SK-N-SH treated with all-trans-retinoic acid at 6 μM for 48 hours (cell line): ENCODE results near the gene DDX1.

Source experiments
- ATAC-seq: fragments of 200-7000 bp; cut with Tn5 transposase; 3 replicates; pipeline ENCODE4 v1.9.1; 2020; ENCODE audit warnings: mild to moderate bottlenecking, moderate library complexity
- ARNTL ChIP-seq: fragments of 450-650 bp; formaldehyde crosslinking; IDR thresholded peaks from 2 replicates; pipeline ENCODE4 v1.5.0; 2020; ENCODE audit warnings: low read depth, mild to moderate bottlenecking, moderate library complexity, borderline replicate concordance
- BACH2 ChIP-seq: fragments of 250-450 bp; sonication (Bioruptor Pico); IDR thresholded peaks from 2 replicates; pipeline ENCODE4 v1.9.0; 2021; ENCODE audit warnings: mild to moderate bottlenecking, borderline replicate concordance
- CREB5 ChIP-seq: fragments of 250-450 bp; sonication (Bioruptor Pico); IDR thresholded peaks from 2 replicates; pipeline ENCODE4 v1.5.1; 2020; ENCODE audit warnings: low read depth, mild to moderate bottlenecking, moderate library complexity
- CSDC2 ChIP-seq: fragments of 250-450 bp; sonication (Bioruptor Pico); IDR thresholded peaks from 2 replicates; pipeline ENCODE4 v1.5.0; 2020; ENCODE audit warnings: mild to moderate bottlenecking, moderate library complexity
- CSRNP3 ChIP-seq: fragments of 250-450 bp; sonication (Bioruptor Pico); IDR thresholded peaks from 2 replicates; pipeline ENCODE4 v1.5.1; 2021; ENCODE audit warnings: mild to moderate bottlenecking, moderate library complexity
- ESRRG ChIP-seq: fragments of 250-450 bp; sonication (Bioruptor Pico); IDR thresholded peaks from 2 replicates; pipeline ENCODE4 v1.6.1; 2021; ENCODE audit warnings: mild to moderate bottlenecking
- GLIS3 ChIP-seq: fragments of 250-450 bp; sonication (Bioruptor Pico); IDR thresholded peaks from 2 replicates; pipeline ENCODE4 v1.5.0; 2020; ENCODE audit warnings: mild to moderate bottlenecking, moderate library complexity
- ISL1 ChIP-seq: fragments of 250-450 bp; sonication (Bioruptor Pico); IDR thresholded peaks from 2 replicates; pipeline ENCODE4 v2.1.2; 2022; ENCODE audit warnings: mild to moderate bottlenecking, moderate library complexity
- OSR1 ChIP-seq: fragments of 250-450 bp; sonication (Bioruptor Pico); IDR thresholded peaks from 2 replicates; pipeline ENCODE4 v1.8.0; 2022; ENCODE audit warnings: moderate library complexity, mild to moderate bottlenecking, inconsistent platforms
- PATZ1 ChIP-seq: fragments of 250-450 bp; sonication (Bioruptor Pico); IDR thresholded peaks from 2 replicates; pipeline ENCODE4 v1.8.0; 2020; ENCODE audit warnings: mild to moderate bottlenecking, moderate library complexity, borderline replicate concordance
- POU6F1 ChIP-seq: fragments of 250-450 bp; sonication (Bioruptor Pico); IDR thresholded peaks from 2 replicates; pipeline ENCODE4 v1.8.0; 2021; ENCODE audit warnings: low read depth, mild to moderate bottlenecking, moderate library complexity, borderline replicate concordance
- PPARA ChIP-seq: fragments of 250-450 bp; sonication (Bioruptor Pico); IDR thresholded peaks from 2 replicates; pipeline ENCODE4 v1.5.0; 2020; ENCODE audit warnings: mild to moderate bottlenecking, borderline replicate concordance
- SNAI2 ChIP-seq: fragments of 250-450 bp; sonication (Bioruptor Pico); IDR thresholded peaks from 2 replicates; pipeline ENCODE4 v1.5.0; 2020; ENCODE audit warnings: mild to moderate bottlenecking, moderate library complexity
- TCF4 ChIP-seq: fragments of 250-450 bp; sonication (Bioruptor Pico); IDR thresholded peaks from 2 replicates; pipeline ENCODE4 v1.8.0; 2021; ENCODE audit warnings: mild to moderate bottlenecking, moderate library complexity, borderline replicate concordance
- TOX ChIP-seq: fragments of 250-450 bp; sonication (Bioruptor Pico); IDR thresholded peaks from 2 replicates; pipeline ENCODE4 v1.8.0; 2021; ENCODE audit warnings: mild to moderate bottlenecking, moderate library complexity, borderline replicate concordance
- TSHZ2 ChIP-seq: fragments of 250-450 bp; sonication (Bioruptor Pico); IDR thresholded peaks from 2 replicates; pipeline ENCODE4 v1.5.0; 2020; ENCODE audit warnings: mild to moderate bottlenecking, moderate library complexity
- ZC3H10 ChIP-seq: fragments of 250-450 bp; sonication (Bioruptor Pico); IDR thresholded peaks from 2 replicates; pipeline ENCODE4 v1.5.1; 2021; ENCODE audit warnings: mild to moderate bottlenecking, moderate library complexity
- ZFP3 ChIP-seq: fragments of 250-450 bp; sonication (Bioruptor Pico); IDR thresholded peaks from 2 replicates; pipeline ENCODE4 v1.5.0; 2020; ENCODE audit warnings: mild to moderate bottlenecking, moderate library complexity
- ZFP30 ChIP-seq: fragments of 450-650 bp; formaldehyde crosslinking; IDR thresholded peaks from 2 replicates; pipeline ENCODE4 v1.5.0; 2022; ENCODE audit warnings: mild to moderate bottlenecking, moderate library complexity
- ZNF565 ChIP-seq: fragments of 450-650 bp; formaldehyde crosslinking; conservative IDR thresholded peaks from 2 replicates; pipeline ENCODE4 v1.5.0; 2020; ENCODE audit warnings: low read depth, mild to moderate bottlenecking, moderate library complexity
- ZNF70 ChIP-seq: fragments of 450-650 bp; formaldehyde crosslinking; IDR thresholded peaks from 2 replicates; pipeline ENCODE4 v1.5.0; 2020; ENCODE audit warnings: mild to moderate bottlenecking, moderate library complexity
- ZNF8 ChIP-seq: fragments of 450-650 bp; formaldehyde crosslinking; IDR thresholded peaks from 2 replicates; pipeline ENCODE4 v1.5.0; 2020; ENCODE audit warnings: mild to moderate bottlenecking, moderate library complexity

Gene DDX1

GRCh38 chr2:15607709-15608391 is 16.2 kb downstream of the DDX1 start:
- ATAC-seq, result no peak

GRCh38 chr2:15608392-15608761 is 16.7 kb downstream of the DDX1 start:
- ATAC-seq, result no peak
- TF ChIP-seq ZFP3 (CRISPR knock-in tag) (no peak), TSHZ2 (CRISPR knock-in tag) (no peak), ZC3H10 (CRISPR knock-in tag) (no peak), TOX (CRISPR knock-in tag) (no peak), ZNF70 (CRISPR knock-in tag) (no peak), CSRNP3 (CRISPR knock-in tag) (no peak), SNAI2 (CRISPR knock-in tag) (no peak), ZFP30 (no peak), CREB5 (CRISPR knock-in tag) (no peak), PATZ1 (CRISPR knock-in tag) (no peak), ZNF565 (no peak), POU6F1 (CRISPR knock-in tag) (no peak), OSR1 (CRISPR knock-in tag) (no peak), TCF4 (CRISPR knock-in tag) (no peak)

More at GRCh38 chr2:15607709-15608391, 16.2 kb downstream of the DDX1 start:
- TF ChIP-seq ESRRG (CRISPR knock-in tag), result no peak
- no peak for TF ChIP-seq CSDC2 (CRISPR knock-in tag)
- no peak for TF ChIP-seq GLIS3 (CRISPR knock-in tag)
- TF ChIP-seq PPARA (CRISPR knock-in tag), result no peak
- TF ChIP-seq ZNF8 (CRISPR knock-in tag), result no peak
- no peak for TF ChIP-seq TCF4 (CRISPR knock-in tag)
- TF ChIP-seq POU6F1 (CRISPR knock-in tag), result no peak
- no peak for TF ChIP-seq TOX (CRISPR knock-in tag)
- TF ChIP-seq SNAI2 (CRISPR knock-in tag), result no peak
- no peak for TF ChIP-seq ZFP30
- TF ChIP-seq ZNF70 (CRISPR knock-in tag), result no peak
- no peak for TF ChIP-seq CREB5 (CRISPR knock-in tag)
- TF ChIP-seq CSRNP3 (CRISPR knock-in tag), result no peak
- TF ChIP-seq ISL1 (CRISPR knock-in tag), result no peak
- no peak for TF ChIP-seq OSR1 (CRISPR knock-in tag)
- TF ChIP-seq ARNTL (CRISPR knock-in tag), result no peak
- TF ChIP-seq ZC3H10 (CRISPR knock-in tag), result no peak
- TF ChIP-seq BACH2, result no peak
- TF ChIP-seq, all 23 proteins: peak for 0
